Stimulated activated CD4-positive, alpha-beta T cell treated with anti-CD3 and anti-CD28 coated beads, Interleukin-1b, Interleukin-23, amount 100 ng/mL, for 48 hours (primary cell): ENCODE measurements around the gene PTPRG.
"Not testable (repeated sequence)": the region's sequence is repeated elsewhere in the genome, so short reads cannot be mapped to it uniquely, and the experiment has no call there.

ENCODE experiments used
- DNase-seq: peaks from one replicate; pipeline ENCODE4 v3.0.0-alpha.2; 2020

Gene PTPRG

DNA sequence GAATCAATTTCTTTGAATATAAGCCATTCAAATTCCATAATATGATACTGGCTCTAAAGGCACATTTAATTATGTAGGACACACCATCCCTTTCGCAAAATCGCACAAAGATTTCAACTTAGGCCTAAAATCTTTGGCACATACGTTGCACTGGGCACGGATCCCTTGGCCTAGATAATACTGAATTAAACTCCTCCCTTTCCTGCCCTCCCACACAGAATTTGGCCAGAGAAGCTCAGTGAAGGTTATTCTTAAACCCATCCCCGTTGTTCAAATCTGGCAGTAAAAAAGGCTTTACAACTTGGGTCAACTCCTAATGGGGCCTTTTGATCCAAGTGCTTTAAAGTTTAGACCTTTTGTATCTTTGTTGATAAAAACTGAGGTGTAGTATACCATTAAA lies 247.2 kb downstream of the PTPRG start:
- no peak for DNase-seq

DNA sequence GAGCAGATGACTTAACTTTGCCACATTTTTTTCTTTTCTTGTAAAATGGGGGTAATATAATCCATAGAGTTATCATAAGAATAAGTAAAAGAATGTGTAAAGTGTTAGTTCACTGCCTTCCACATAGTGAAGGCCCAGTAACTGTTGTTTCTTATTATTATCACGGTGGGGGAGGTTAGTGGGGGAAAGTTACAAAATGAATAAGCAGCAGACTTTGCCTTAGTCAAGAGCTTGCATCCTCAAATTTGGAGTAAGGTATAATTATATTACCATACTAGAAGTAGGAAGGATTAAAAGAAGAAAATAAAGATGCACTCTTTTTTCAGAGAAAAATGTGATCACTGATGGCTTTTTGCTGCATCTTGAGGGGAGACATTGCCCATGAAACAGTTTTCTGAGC lies 247.6 kb downstream of the PTPRG start:
- no peak for DNase-seq

- DNase-seq = no peak
Observed at GRCh38 chr3:61809879-61810278, 248.5 kb downstream of the PTPRG start.

DNA sequence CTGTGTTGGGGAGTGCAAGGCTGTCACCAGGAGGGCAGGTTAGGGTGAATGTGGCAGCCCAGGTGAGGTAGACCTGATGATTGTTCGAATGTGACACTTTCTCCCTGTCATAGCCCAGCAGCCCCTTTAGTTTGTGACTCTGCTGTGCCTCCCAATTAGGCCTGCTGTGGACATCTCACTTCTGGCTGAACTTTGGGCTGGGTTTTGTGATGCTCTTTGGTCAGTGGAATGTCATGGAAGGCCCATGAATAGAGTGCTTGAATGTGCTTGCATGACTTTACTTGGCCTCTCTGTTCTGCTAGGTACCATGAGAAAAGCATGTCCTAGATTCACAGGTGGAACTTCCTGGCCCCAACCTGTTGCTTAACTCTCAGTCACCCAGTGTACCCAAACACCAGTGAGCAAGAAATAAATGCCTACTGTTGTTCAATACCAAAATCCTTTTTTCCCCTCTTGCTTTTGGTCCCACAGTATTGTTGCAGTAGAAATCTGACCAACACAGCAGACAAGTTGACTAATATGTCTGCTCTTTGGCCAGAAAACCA lies 249.7 kb downstream of the PTPRG start:
- no peak for DNase-seq

DNA sequence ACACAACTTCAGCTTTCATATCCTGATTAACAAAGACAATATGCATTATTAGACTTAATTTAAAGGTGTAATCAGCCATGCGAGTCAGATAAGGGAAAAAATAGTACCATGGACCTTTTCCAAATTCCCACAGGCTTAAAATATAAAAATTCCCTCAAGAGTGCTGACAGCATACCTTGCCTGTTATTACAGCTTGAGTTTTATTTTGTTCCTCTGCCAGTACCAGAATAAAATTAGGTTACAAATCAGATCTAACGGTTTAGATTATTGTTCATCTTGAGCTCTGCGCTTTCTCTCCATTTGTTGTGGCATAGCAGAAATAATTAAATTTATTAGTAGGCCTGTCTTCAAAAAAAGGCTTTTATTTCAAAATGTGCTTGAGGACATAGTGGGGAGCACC lies 250.3 kb downstream of the PTPRG start:
- DNase-seq = no peak

- no peak for DNase-seq
Observed at GRCh38 chr3:61812085-61812484, 250.7 kb downstream of the PTPRG start.

- DNase-seq = no peak
Observed at GRCh38 chr3:61812517-61812916, 251.1 kb downstream of the PTPRG start.

DNA sequence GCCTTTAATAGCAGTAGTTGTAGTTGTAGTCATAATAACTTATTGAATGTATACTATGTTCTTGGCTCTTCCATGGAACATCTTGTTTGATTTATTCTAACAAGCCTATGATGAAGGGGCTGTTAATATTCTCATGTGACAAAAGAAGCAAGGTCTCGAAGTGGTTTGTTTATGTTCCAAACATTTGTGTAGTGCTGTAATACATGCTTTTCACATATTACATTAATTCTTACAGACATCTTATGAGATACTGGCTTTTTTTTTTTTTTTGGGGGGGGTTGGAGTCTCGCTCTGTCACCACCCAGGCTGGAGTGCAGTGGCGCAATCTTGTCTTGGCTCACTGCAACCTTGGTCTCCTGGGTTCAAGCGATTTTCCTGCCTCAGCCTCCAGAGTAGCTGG lies 252.3 kb downstream of the PTPRG start:
- DNase-seq = no peak

- DNase-seq = no peak
Observed at GRCh38 chr3:61814674-61815073, 253.3 kb downstream of the PTPRG start.

GRCh38 chr3:61816304-61816703 lies 254.9 kb downstream of the PTPRG start:
- DNase-seq = not testable (repeated sequence)

- DNase-seq = no peak
Observed at GRCh38 chr3:61819861-61820260, 258.5 kb downstream of the PTPRG start.

DNA sequence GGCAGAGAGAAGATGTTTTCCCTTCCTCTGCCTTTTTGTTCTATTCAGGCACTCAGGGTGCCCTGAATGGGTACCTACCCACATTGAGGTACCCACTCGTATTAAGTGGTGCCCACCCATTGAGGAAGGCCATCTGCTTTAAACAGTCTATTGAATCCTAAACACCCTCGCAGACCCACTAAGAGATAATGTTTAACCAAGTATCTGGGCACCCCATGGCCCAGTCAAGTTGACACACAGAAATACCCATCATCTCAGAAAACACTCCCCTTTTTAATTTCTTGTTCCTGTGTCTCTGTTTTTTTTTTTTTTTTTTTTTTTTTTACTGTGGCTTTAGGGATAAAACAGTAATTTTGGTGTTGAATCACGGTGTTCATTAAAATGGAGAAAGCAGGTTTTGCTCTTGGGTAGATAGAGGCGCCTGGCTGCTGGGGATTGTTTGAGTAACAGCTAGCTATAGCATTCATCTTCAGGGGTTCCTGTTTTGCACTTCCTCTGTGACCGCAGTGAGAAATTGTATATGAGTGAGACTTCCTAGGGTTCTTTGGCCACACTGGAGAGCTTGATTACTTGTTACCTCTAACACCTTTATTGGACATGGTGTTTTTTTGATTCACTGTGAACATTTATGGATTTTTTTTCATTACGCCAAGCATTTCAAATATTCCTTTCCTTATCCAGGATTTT lies 259.1 kb downstream of the PTPRG start:
- DNase-seq = no peak

GRCh38 chr3:61821823-61822251 lies 260.5 kb downstream of the PTPRG start:
- DNase-seq = no peak

DNA sequence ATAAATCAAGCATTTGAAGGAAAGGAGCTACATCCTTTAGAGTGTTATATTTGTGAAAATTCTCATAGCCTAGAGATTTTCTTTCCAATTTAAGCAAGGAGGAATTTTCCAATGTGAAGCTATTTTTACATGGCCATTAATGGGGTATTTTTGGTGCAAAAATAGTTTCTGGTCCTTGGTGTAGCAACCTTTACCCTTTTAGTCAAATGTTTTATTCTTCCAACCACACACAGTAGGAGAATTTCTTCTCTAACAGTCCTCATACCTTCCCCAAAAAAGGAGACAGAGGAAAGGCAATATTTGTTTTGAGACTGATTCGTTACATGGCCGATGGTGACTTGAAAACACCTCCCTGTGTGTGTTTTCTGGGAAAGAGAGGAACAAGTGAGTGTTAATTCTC lies 261.2 kb downstream of the PTPRG start:
- no peak for DNase-seq

GRCh38 chr3:61824553-61825135 lies 263.3 kb downstream of the PTPRG start:
- DNase-seq = no peak

DNA sequence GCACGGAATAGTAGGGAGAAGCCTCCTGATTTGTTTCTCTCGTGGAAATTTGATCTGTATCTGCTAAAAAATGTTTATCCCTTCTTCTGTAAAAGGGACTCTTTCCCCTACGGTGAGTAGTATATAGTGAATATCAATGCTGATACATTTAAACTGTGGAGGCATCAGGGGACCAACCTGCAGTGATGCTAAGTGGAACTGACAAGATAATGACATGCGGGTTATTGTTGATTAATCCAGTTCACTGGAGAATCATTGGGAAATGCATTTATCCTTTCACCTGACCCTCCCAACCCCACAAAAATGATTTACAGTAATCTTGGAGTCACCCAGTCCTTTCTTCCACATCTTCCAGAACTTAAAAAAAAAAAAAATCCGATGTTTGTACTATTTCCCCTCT lies 264.8 kb downstream of the PTPRG start:
- DNase-seq = no peak

- no peak for DNase-seq
Observed at GRCh38 chr3:61828184-61828874, 267.0 kb downstream of the PTPRG start.

- DNase-seq = no peak
Observed at GRCh38 chr3:61828880-61829721, 267.7 kb downstream of the PTPRG start.

DNA sequence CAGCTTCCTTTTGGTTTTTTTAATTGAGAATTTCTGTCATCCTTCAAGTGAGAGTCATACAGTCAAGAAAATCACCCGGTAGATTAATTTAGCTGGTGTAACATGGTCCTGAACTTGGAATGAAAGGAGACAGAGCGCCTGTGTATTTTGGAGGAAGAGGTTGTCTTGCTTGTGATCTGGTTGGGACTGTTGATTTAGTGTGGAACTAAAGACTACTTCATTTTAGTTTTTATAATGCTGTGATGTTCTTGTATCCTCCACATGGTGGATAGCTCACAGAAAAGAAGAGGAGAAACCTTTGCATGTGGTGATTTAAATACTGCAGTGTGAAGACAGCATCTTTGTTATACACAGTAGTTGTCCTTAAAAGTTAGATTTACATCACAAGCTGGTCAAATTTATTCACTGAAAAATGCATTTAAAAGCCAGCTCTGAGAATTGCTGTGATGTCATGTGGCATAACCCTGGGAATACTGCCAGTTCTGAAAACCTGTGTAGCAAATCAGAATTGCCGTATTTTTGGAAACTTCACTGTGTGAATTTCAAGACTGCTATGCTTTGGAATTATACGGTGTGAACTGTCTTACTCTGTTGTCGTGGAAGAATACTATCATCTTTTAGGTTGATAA lies 268.5 kb downstream of the PTPRG start:
- no peak for DNase-seq

- no peak for DNase-seq
Observed at GRCh38 chr3:61831973-61832372, 270.6 kb downstream of the PTPRG start.

GRCh38 chr3:61832375-61833229 lies 271.2 kb downstream of the PTPRG start:
- DNase-seq = no peak

- no peak for DNase-seq
Observed at GRCh38 chr3:61839256-61839655, 277.9 kb downstream of the PTPRG start.
